ENCODE results near the gene NT5C.

DNA sequence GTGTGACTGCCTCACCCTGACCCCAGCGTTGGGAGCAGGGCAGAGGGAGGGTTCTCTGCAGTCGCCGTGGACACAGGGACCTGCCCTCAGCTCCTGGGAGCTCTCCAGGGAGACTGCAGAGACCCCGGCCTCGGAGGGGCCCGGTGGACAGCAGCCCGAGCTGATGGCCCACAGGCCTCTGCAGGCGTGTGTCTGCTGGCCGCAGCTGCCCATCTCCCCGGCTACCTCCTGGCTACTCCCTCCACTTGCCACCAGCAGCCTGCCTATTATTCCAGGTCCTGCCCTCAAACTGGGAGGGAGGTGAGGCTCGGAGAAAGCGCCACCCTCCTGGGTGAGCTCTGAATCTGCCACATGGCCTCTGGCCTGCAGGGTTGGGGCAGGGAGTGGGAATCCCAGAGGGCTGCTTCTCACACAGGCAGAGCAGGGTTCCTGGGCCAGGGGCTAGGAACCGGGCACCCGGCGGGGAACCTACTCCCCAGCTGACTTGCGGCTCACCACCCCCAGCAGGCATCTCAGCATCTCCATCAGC is 36.6 kb downstream of the NT5C start:
- TF ChIP-seq, protein P1, sequence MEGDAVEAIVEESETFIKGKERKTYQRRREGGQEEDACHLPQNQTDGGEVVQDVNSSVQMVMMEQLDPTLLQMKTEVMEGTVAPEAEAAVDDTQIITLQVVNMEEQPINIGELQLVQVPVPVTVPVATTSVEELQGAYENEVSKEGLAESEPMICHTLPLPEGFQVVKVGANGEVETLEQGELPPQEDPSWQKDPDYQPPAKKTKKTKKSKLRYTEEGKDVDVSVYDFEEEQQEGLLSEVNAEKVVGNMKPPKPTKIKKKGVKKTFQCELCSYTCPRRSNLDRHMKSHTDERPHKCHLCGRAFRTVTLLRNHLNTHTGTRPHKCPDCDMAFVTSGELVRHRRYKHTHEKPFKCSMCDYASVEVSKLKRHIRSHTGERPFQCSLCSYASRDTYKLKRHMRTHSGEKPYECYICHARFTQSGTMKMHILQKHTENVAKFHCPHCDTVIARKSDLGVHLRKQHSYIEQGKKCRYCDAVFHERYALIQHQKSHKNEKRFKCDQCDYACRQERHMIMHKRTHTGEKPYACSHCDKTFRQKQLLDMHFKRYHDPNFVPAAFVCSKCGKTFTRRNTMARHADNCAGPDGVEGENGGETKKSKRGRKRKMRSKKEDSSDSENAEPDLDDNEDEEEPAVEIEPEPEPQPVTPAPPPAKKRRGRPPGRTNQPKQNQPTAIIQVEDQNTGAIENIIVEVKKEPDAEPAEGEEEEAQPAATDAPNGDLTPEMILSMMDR (IDR thresholded peaks at IDR 0.05), result no peak
- TF ChIP-seq POLR2A (IDR thresholded peaks at IDR 0.05), result no peak
